ENCODE data around the gene KCNJ5. TPM values are rescaled to one million over a fixed set of nuclear protein-coding genes. Genes with fewer than 3 reads are reported as not detected.

Gene KCNJ5
- total and polyA plus RNA-seq, 10 of the 15 experiments (the other 5 are each of a cell fraction or from before 2014, with no cell fraction given): 0.03 TPM; not detected in 8

DNA sequence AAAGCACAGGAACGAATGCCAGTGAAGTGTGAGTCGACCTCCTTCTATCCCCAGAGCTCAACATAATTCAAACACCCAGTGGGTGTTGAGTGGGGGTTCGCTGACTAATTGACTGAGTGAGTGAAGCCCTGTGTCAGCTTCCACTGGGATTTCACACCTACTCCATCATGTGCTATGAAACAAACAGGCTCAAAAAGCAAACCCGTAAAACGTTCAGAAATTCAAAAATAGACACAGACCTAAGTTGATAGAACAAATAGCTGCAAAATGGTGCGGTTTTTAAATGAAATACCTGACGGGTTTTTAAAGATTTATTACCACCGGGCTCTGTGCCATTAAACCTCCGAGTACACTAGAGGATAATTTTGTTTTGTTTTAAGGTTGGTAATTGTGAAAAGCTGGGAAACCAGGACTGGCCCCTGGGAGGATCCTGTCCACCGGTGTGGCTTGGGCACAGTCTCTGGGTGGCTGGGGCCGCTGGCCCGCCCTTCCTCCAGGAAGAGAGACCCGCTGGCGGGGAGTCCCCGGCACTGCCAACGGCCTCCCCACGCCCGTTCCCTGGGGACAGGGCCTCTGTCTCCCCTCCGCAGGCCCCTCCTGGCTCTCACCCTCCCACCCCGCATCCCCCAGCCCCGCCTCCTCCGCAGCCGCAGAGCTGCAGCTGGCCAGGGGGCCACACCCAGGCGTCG, 13.6 kb downstream of the KCNJ5 start:
- TF ChIP-seq IKZF2 (IDR thresholded peaks at IDR 0.05): no peak
- TF ChIP-seq IKZF1 (conservative IDR thresholded peaks at IDR 0.05): 0 out of 2 replicates have a peak, but pooled peaks have one; percentile 42
- TF ChIP-seq BHLHE40 (IDR thresholded peaks at IDR 0.05; ENCODE audit: borderline replicate concordance in 1 of 2, low read depth in 2 of 2, low read length in 1 of 2): 0 out of 4 replicates have a peak, but pooled peaks of 1 of the 2 experiments have one; percentile 3
- TF ChIP-seq TAF1 (IDR thresholded peaks at IDR 0.05; ENCODE audit: borderline replicate concordance, low read depth, low read length): no peak
- TF ChIP-seq, protein P1, sequence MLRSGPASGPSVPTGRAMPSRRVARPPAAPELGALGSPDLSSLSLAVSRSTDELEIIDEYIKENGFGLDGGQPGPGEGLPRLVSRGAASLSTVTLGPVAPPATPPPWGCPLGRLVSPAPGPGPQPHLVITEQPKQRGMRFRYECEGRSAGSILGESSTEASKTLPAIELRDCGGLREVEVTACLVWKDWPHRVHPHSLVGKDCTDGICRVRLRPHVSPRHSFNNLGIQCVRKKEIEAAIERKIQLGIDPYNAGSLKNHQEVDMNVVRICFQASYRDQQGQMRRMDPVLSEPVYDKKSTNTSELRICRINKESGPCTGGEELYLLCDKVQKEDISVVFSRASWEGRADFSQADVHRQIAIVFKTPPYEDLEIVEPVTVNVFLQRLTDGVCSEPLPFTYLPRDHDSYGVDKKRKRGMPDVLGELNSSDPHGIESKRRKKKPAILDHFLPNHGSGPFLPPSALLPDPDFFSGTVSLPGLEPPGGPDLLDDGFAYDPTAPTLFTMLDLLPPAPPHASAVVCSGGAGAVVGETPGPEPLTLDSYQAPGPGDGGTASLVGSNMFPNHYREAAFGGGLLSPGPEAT (IDR thresholded peaks at IDR 0.05; ENCODE audit: low read depth): peak; percentile 21; the same call in 1 of the 2 replicates
- TF ChIP-seq DPF2 (IDR thresholded peaks at IDR 0.05): 0 out of 2 replicates have a peak, but pooled peaks have one; percentile 26
- TF ChIP-seq MEF2B (IDR thresholded peaks at IDR 0.05; ENCODE audit: partially characterized antibody, poor library complexity, severe bottlenecking): peak; percentile 92
- TF ChIP-seq GATAD2B (conservative IDR thresholded peaks at IDR 0.05; ENCODE audit: low read depth): peak; percentile 42; the same call in 1 of the 2 replicates
- ChIA-PET CTCF (interaction anchor here (1.0 to 9.2 kb wide), 5 partner anchors 12 to 52 kb away, joined by 4 to 74 read pairs (median 12); no protein-coding TSS in a partner anchor), RAD21 (ENCODE audit: unreplicated experiment) (interaction anchor here (0.7 to 1.9 kb wide), 6 partner anchors 18 to 121 kb away, joined by 3 to 14 read pairs (median 4); no protein-coding TSS in a partner anchor), POLR2A (interaction anchor here (0.8 kb wide), 1 partner anchor 14 kb away, joined by 4 read pairs; no protein-coding TSS in a partner anchor), SMC1A (ENCODE audit: uncharacterized antibody, unreplicated experiment) (interaction anchor here (1.2 to 2.3 kb wide), 4 partner anchors 12 to 43 kb away, joined by 3 to 12 read pairs (median 6); no protein-coding TSS in a partner anchor)
- Histone ChIP-seq H3K9me3 (replicated peaks; ENCODE audit: control insufficient read depth, insufficient read depth, low read length) (no peaks in the 10 kb centered on the region; the same call in 2 of the 3 replicates), H2AFZ (ENCODE audit: control insufficient read depth, low read depth, low read length) (no peak overlapping the region), H3K9ac (ENCODE audit: control insufficient read depth, insufficient read depth, low read length) (no peak overlapping the region), H3K36me3 (ENCODE audit: control insufficient read depth in 2 of 2, insufficient read depth in 2 of 2, low read length in 1 of 2) (no peaks in the 10 kb centered on the region), H3K79me2 (ENCODE audit: control insufficient read depth, insufficient read depth, low read length) (no peaks in the 10 kb centered on the region), H3K27me3 (replicated peaks in 1 of 2; ENCODE audit: control insufficient read depth in 2 of 2, insufficient read depth in 2 of 2, low read length in 1 of 2) (peaks cover 0 to 14% of the 10 kb centered on the region in 2 experiments; a peak in 1 of 4 replicates), H3K4me3 (peak overlapping the region; percentile 60), H3K27ac (ENCODE audit: control insufficient read depth, insufficient read depth) (no peak overlapping the region), H4K20me1 (ENCODE audit: control insufficient read depth, insufficient read depth) (no peaks in the 10 kb centered on the region), H3K4me1 (ENCODE audit: control insufficient read depth, insufficient read depth, low read length) (no peaks in the 10 kb centered on the region), H3K4me2 (ENCODE audit: control insufficient read depth, insufficient read depth) (0 out of 2 replicates have a peak overlapping the region, but pooled peaks have one; percentile 66)
- DNase-seq (ENCODE audit: low read depth, low spot score) (no peak), FAIRE-seq (no peak), ATAC-seq (peak; percentile 75)
- no TSS peak for BruUV-seq (replicated peaks)
- in situ Hi-C loops (cut with MboI): no loop called here
- intact Hi-C loops (cut with micrococcal nuclease; ENCODE audit: unreplicated experiment): no loop called here
- WGBS (ENCODE audit: insufficient coverage, insufficient replicate concordance, low lambda C conversion rate, missing lambda C conversion rate): 7% methylated on average over 15 of the region's 25 CpGs
